CD14-positive monocyte (primary cell): Measurements from ENCODE around the gene KRTAP4-4. TPM values are rescaled to one million over a fixed set of nuclear protein-coding genes. Genes with fewer than 3 reads are reported as not detected.
"Not testable (repeated sequence)": the region's sequence is repeated elsewhere in the genome, so short reads cannot be mapped to it uniquely, and the experiment has no call there.

ENCODE experiments used
- DNase-seq, 3 donors: peaks; one replicate each; pipeline ENCODE4 v3.0.0-alpha.2; 2011 to 2022
- H2AFZ ChIP-seq: 2 replicates; pipeline ENCODE4 v1.6.0; 2012; ENCODE audit warnings: mild to moderate bottlenecking, low read depth, low read length, inconsistent platforms; ENCODE audit not compliant: insufficient read depth, poor library complexity, severe bottlenecking
- H3K27ac ChIP-seq, 2 donors: 1 replicate in 1 of 2; 2 replicates in 1 of 2; pipeline ENCODE4 v1.5.1; 2012 to 2013; ENCODE audit warnings: low read length in 2 of 2, control low read depth in 1 of 2, inconsistent platforms in 1 of 2, low read depth in 1 of 2, mild to moderate bottlenecking in 1 of 2
- H3K27me3 ChIP-seq, 2 donors: one replicate each; pipeline versions ENCODE4 v1.6.0 to v1.6.1; 2011 to 2013; ENCODE audit warnings: low read length in 2 of 2; ENCODE audit not compliant: control insufficient read depth in 2 of 2, insufficient read depth in 2 of 2
- H3K36me3 ChIP-seq, 2 donors: replicated peaks in 1 of 2; 1 replicate in 1 of 2; 2 replicates in 1 of 2; pipeline versions ENCODE4 v1.5.1 to v1.6.1; 2012 to 2013; ENCODE audit warnings: low read length in 2 of 2, control low read depth in 1 of 2, inconsistent platforms in 1 of 2, mild to moderate bottlenecking in 1 of 2; ENCODE audit not compliant: insufficient read depth in 2 of 2, control insufficient read depth in 1 of 2
- H3K4me1 ChIP-seq, 2 donors: 1 replicate in 1 of 2; 2 replicates in 1 of 2; pipeline versions ENCODE4 v1.5.1 to v1.6.1; 2012 to 2013; ENCODE audit warnings: low read length in 2 of 2, control low read depth in 1 of 2, inconsistent platforms in 1 of 2, mild to moderate bottlenecking in 1 of 2, moderate library complexity in 1 of 2; ENCODE audit not compliant: insufficient read depth in 2 of 2, control insufficient read depth in 1 of 2
- H3K4me2 ChIP-seq: replicated peaks from 2 replicates; pipeline ENCODE3; 2012; ENCODE audit warnings: low read length, moderate library complexity, mild to moderate bottlenecking; ENCODE audit not compliant: poor library complexity, severe bottlenecking; ENCODE audit errors: extremely low read depth
- H3K4me3 ChIP-seq, 3 experiments: fragments of 200-600 bp in 1 of 3; sonication (generic) in 1 of 3; replicated peaks in 1 of 3; 1 replicate in 2 of 3; 2 replicates in 1 of 3; pipeline ENCODE4 v1.5.1; 2011 to 2013; ENCODE audit warnings: low read length in 3 of 3, mild to moderate bottlenecking in 3 of 3, control low read depth in 2 of 3, low read depth in 2 of 3, inconsistent platforms in 1 of 3, moderate library complexity in 1 of 3
- H3K79me2 ChIP-seq: 2 replicates; pipeline ENCODE4 v1.6.0; 2012; ENCODE audit warnings: mild to moderate bottlenecking, control low read depth, inconsistent platforms, low read length, moderate library complexity; ENCODE audit not compliant: insufficient read depth
- H3K9ac ChIP-seq: 2 replicates; pipeline ENCODE4 v1.6.0; 2017; ENCODE audit warnings: low read length, mild to moderate bottlenecking; ENCODE audit not compliant: insufficient read depth, poor library complexity, severe bottlenecking
- H3K9me3 ChIP-seq, 2 donors: replicated peaks in 1 of 2; 1 replicate in 1 of 2; 2 replicates in 1 of 2; pipeline versions ENCODE4 v1.5.1 to v1.6.1; 2012 to 2013; ENCODE audit warnings: low read length in 2 of 2, control low read depth in 1 of 2; ENCODE audit not compliant: control insufficient read depth in 1 of 2, insufficient read depth in 1 of 2
- H4K20me1 ChIP-seq: 2 replicates; pipeline ENCODE4 v1.6.0; 2012; ENCODE audit warnings: mild to moderate bottlenecking, low read length, control low read depth, moderate library complexity; ENCODE audit not compliant: insufficient read depth
- H3K27ac Mint-ChIP-seq, 7 donors: one replicate each; pipeline ENCODE4 v1.8.0; 2020; ENCODE audit warnings: mild to moderate bottlenecking in 7 of 7, mixed read lengths in 7 of 7, moderate library complexity in 6 of 7, inconsistent platforms in 2 of 7
- H3K27me3 Mint-ChIP-seq, 3 donors: one replicate each; pipeline ENCODE4 v1.8.0; 2021 to 2022; ENCODE audit warnings: low read depth in 3 of 3, mild to moderate bottlenecking in 3 of 3, mixed read lengths in 3 of 3, moderate library complexity in 3 of 3, inconsistent platforms in 1 of 3
- H3K36me3 Mint-ChIP-seq, 2 donors: one replicate each; pipeline ENCODE4 v1.8.0; 2020; ENCODE audit warnings: mixed read lengths in 2 of 2, inconsistent platforms in 1 of 2, mild to moderate bottlenecking in 1 of 2
- H3K4me1 Mint-ChIP-seq: one replicate; pipeline ENCODE4 v1.8.0; 2020; ENCODE audit warnings: mild to moderate bottlenecking, mixed read lengths
- H3K4me3 Mint-ChIP-seq, 2 donors: one replicate each; pipeline ENCODE4 v1.8.0; 2020; ENCODE audit warnings: mild to moderate bottlenecking in 2 of 2, mixed read lengths in 2 of 2, moderate library complexity in 1 of 2
- H3K9me3 Mint-ChIP-seq, 7 donors: one replicate each; pipeline ENCODE4 v1.8.0; 2020 to 2022; ENCODE audit warnings: mixed read lengths in 7 of 7, mild to moderate bottlenecking in 6 of 7, moderate library complexity in 6 of 7, inconsistent platforms in 2 of 7
- WGBS: methylation state at CpG from one replicate; pipeline ENCODE4 v1.1.5; 2013; ENCODE audit warnings: missing lambda C conversion rate; ENCODE audit not compliant: insufficient coverage; 5-methylcytosine and 5-hydroxymethylcytosine counted together
- intact Hi-C, 2 donors: fragments of 100-400 bp; cut with micrococcal nuclease; formaldehyde crosslinking; loops; one replicate each; pipeline versions ENCODE4 v1.15.0 to v1.15.1; 2023
- polyA plus RNA-seq, 3 donors: library from polyadenylated mRNA; depleted of rRNA in 1 of 3; unstranded in 2 of 3; stranded (reverse) in 1 of 3; fragments of 300-500 nt in 2 of 3; fragments of >200 nt in 1 of 3; fragmentation: Illumina TruSeq in 2 of 3; gene quantifications; 1 replicate in 2 of 3; 2 replicates in 1 of 3; pipeline ENCODE4 v1.2.3, GENCODE V29; 2012 to 2021
- TF ChIP-seq, protein P1 (sequence below): fragments of 200-600 bp; IDR thresholded peaks from one replicate; pipeline ENCODE4 v1.8.0; 2022; ENCODE audit warnings: antibody characterized with exemption, mild to moderate bottlenecking

Gene KRTAP4-4
- polyA plus RNA-seq, 3 donors, result not detected

DNA sequence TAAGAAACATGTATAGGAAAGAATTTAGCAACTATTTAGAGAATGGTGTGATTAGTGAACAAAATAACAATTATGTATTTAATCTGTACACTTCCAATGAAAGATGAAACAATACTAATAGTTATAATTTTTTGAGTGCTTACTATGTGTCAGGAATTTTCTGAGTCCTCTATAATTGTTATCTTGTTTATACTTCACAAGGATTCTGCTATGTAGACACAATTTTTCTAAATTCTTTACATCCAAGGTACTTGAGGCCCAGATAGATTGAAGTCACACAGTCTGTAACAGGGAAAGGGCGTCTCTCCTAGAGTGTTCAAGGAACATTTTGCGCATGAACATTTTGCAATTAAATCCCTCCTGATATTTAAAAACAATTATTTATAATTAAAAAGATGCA, 35.5 kb downstream of the KRTAP4-4 start:
- H3K4me2 ChIP-seq, result no peak overlapping the region
- no peaks in the 10 kb centered on the region for H3K36me3 ChIP-seq
- no peaks in the 10 kb centered on the region for H3K79me2 ChIP-seq
- no peak for DNase-seq
- H4K20me1 ChIP-seq, result no peaks in the 10 kb centered on the region
- Mint-ChIP-seq H3K27me3 (peaks cover 0 to 2% (median 0%) of the 10 kb centered on the region in 3 donors), H3K27ac (no peak overlapping the region), H3K4me1 (peaks cover 8% of the 10 kb centered on the region), H3K4me3 (no peak overlapping the region), H3K9me3 (peaks cover 0 to 8% (median 0%) of the 10 kb centered on the region in 7 donors), H3K36me3 (no peaks in the 10 kb centered on the region)
- no peak overlapping the region for H2AFZ ChIP-seq
- no peak overlapping the region for H3K27ac ChIP-seq
- H3K9me3 ChIP-seq, result no peaks in the 10 kb centered on the region
- peaks cover 7% of the 10 kb centered on the region in 2 donors for H3K4me1 ChIP-seq
- intact Hi-C loops, result no loop called here
- TF ChIP-seq, protein P1, sequence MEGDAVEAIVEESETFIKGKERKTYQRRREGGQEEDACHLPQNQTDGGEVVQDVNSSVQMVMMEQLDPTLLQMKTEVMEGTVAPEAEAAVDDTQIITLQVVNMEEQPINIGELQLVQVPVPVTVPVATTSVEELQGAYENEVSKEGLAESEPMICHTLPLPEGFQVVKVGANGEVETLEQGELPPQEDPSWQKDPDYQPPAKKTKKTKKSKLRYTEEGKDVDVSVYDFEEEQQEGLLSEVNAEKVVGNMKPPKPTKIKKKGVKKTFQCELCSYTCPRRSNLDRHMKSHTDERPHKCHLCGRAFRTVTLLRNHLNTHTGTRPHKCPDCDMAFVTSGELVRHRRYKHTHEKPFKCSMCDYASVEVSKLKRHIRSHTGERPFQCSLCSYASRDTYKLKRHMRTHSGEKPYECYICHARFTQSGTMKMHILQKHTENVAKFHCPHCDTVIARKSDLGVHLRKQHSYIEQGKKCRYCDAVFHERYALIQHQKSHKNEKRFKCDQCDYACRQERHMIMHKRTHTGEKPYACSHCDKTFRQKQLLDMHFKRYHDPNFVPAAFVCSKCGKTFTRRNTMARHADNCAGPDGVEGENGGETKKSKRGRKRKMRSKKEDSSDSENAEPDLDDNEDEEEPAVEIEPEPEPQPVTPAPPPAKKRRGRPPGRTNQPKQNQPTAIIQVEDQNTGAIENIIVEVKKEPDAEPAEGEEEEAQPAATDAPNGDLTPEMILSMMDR, result no peak
- H3K27me3 ChIP-seq, result no peaks in the 10 kb centered on the region
- H3K9ac ChIP-seq, result no peak overlapping the region
- H3K4me3 ChIP-seq, result no peak overlapping the region
- no CpG with 5 or more reads among the region's 2 CpGs for WGBS

GRCh38 chr17:41123991-41124371, 36.6 kb downstream of the KRTAP4-4 start, which contains the start of gene KRTAP4-12:
Gene KRTAP4-12, minus strand, starts transcription at chr17:41124182. Its CDS starts 60 bp downstream, at chr17:41124122.
- intact Hi-C loops, H3K79me2 ChIP-seq, H3K36me3 Mint-ChIP-seq, H3K27ac Mint-ChIP-seq, H3K9ac ChIP-seq, H3K27me3 ChIP-seq, H3K9me3 Mint-ChIP-seq, H3K9me3 ChIP-seq, H3K36me3 ChIP-seq, H3K27ac ChIP-seq, DNase-seq, H3K4me3 Mint-ChIP-seq, H4K20me1 ChIP-seq, H3K4me2 ChIP-seq, H3K27me3 Mint-ChIP-seq, H3K4me3 ChIP-seq, H2AFZ ChIP-seq: not testable (repeated sequence)
- peaks cover 10 to 11% of the 10 kb centered on the region in 2 donors for H3K4me1 ChIP-seq
- H3K4me1 Mint-ChIP-seq, result peaks cover 12% of the 10 kb centered on the region
- WGBS, result 92% methylated on average over 2 of the region's 3 CpGs

DNA sequence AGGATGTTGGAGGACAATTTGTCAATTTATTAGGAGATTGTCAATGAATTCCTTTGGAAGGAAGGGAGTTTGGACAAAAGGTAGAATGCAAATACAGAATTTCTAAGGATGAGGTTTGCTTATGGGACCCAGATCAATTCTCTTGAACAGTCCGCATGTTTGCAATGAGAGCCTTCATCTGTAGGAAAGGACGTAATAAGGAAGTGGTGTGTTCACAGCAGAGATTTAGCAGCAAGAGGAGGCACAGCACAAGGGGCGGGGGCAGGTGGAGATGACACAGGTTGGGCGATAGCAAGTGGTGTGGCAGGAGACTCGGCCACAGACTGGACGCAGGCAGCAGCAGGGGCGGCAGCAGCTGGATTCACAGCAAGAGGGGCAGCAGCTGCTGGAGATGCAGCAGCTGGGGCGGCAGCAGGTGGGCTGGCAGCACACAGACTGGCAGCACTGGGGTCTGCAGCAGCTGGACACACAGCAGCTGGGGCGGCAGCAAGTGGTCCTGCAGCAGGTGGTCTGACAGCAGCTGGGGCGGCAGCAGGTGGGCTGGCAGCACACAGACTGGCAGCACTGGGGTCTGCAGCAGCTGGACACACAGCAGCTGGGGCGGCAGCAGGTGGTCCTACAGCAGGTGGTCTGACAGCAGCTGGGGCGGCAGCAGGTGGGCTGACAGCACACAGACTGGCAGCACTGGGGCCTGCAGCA, 37.1 kb downstream of the KRTAP4-4 start:
- H3K4me2 ChIP-seq, H3K36me3 ChIP-seq, H2AFZ ChIP-seq, H3K79me2 ChIP-seq, H3K9me3 Mint-ChIP-seq, H3K9ac ChIP-seq, H4K20me1 ChIP-seq, DNase-seq, H3K27ac ChIP-seq, H3K9me3 ChIP-seq, intact Hi-C loops, H3K27me3 ChIP-seq, H3K4me3 ChIP-seq, H3K4me3 Mint-ChIP-seq, H3K36me3 Mint-ChIP-seq, H3K27me3 Mint-ChIP-seq, H3K27ac Mint-ChIP-seq: not testable (repeated sequence)
- peaks cover 10 to 11% of the 10 kb centered on the region in 2 donors for H3K4me1 ChIP-seq
- H3K4me1 Mint-ChIP-seq, result peaks cover 14% of the 10 kb centered on the region
- 92% methylated on average over 12 of the region's 12 CpGs for WGBS
